HEK293 (cell line): Measurements from ENCODE around the gene HOXB7.
A peak's percentile ranks its signal among the peaks of the same experiment; 100 is the strongest.

Experiments
- GFI1B ChIP-seq: fragments of 450-650 bp; formaldehyde crosslinking; IDR thresholded peaks from 2 replicates; pipeline ENCODE4 v1.5.1; 2016; ENCODE audit warnings: missing biosample characterization, missing genetic modification characterization
- GLIS1 ChIP-seq: fragments of 450-650 bp; formaldehyde crosslinking; IDR thresholded peaks from 2 replicates; pipeline ENCODE4 v1.5.1; 2016; ENCODE audit warnings: missing biosample characterization, missing genetic modification characterization
- HIC1 ChIP-seq: fragments of 450-650 bp; formaldehyde crosslinking; IDR thresholded peaks from 2 replicates; pipeline ENCODE4 v1.5.1; 2016; ENCODE audit warnings: missing biosample characterization, missing genetic modification characterization
- KLF7 ChIP-seq: fragments of 450-650 bp; formaldehyde crosslinking; IDR thresholded peaks from 2 replicates; pipeline ENCODE4 v1.5.1; 2016; ENCODE audit warnings: missing biosample characterization, missing genetic modification characterization, borderline replicate concordance
- KLF9 ChIP-seq: fragments of 450-650 bp; formaldehyde crosslinking; IDR thresholded peaks from 2 replicates; pipeline ENCODE4 v1.5.1; 2016; ENCODE audit warnings: missing biosample characterization, missing genetic modification characterization, low read depth
- MZF1 ChIP-seq: fragments of 450-650 bp; formaldehyde crosslinking; IDR thresholded peaks from 2 replicates; pipeline ENCODE4 v1.5.1; 2017; ENCODE audit warnings: missing biosample characterization, missing genetic modification characterization, borderline replicate concordance
- PRDM1 ChIP-seq: fragments of 450-650 bp; formaldehyde crosslinking; IDR thresholded peaks from 2 replicates; pipeline ENCODE4; 2016; ENCODE audit warnings: missing biosample characterization, missing genetic modification characterization
- RBAK ChIP-seq: fragments of 450-650 bp; formaldehyde crosslinking; IDR thresholded peaks from 2 replicates; pipeline ENCODE4 v1.5.1; 2016; ENCODE audit warnings: missing biosample characterization, missing genetic modification characterization
- SCRT1 ChIP-seq: fragments of 450-650 bp; formaldehyde crosslinking; IDR thresholded peaks from 2 replicates; pipeline ENCODE4 v1.5.1; 2016; ENCODE audit warnings: missing biosample characterization, missing genetic modification characterization, borderline replicate concordance
- ZBTB20 ChIP-seq: fragments of 450-650 bp; formaldehyde crosslinking; IDR thresholded peaks from 2 replicates; pipeline ENCODE4 v1.5.1; 2016; ENCODE audit warnings: missing biosample characterization, missing genetic modification characterization
- ZBTB7A ChIP-seq: fragments of 450-650 bp; formaldehyde crosslinking; IDR thresholded peaks from 2 replicates; pipeline ENCODE4 v1.5.1; 2016; ENCODE audit warnings: low read depth, missing biosample characterization, missing genetic modification characterization
- ZFP37 ChIP-seq: fragments of 450-650 bp; formaldehyde crosslinking; IDR thresholded peaks from 2 replicates; pipeline ENCODE4 v1.5.1; 2016; ENCODE audit warnings: missing biosample characterization, missing genetic modification characterization
- ZIC2 ChIP-seq: fragments of 450-650 bp; formaldehyde crosslinking; IDR thresholded peaks from 2 replicates; pipeline ENCODE4 v1.5.1; 2016; ENCODE audit warnings: missing biosample characterization, missing genetic modification characterization
- ZNF132 ChIP-seq: fragments of 450-650 bp; formaldehyde crosslinking; IDR thresholded peaks from 2 replicates; pipeline ENCODE4 v1.5.1; 2017; ENCODE audit warnings: missing biosample characterization, missing genetic modification characterization, borderline replicate concordance
- ZNF169 ChIP-seq: fragments of 450-650 bp; formaldehyde crosslinking; IDR thresholded peaks from 2 replicates; pipeline ENCODE4 v1.5.1; 2016; ENCODE audit warnings: missing biosample characterization, missing genetic modification characterization
- ZNF175 ChIP-seq: fragments of 450-650 bp; formaldehyde crosslinking; IDR thresholded peaks from 2 replicates; pipeline ENCODE4 v1.5.1; 2016; ENCODE audit warnings: missing biosample characterization, missing genetic modification characterization
- ZNF211 ChIP-seq: fragments of 450-650 bp; formaldehyde crosslinking; IDR thresholded peaks from 2 replicates; pipeline ENCODE4 v1.5.1; 2016; ENCODE audit warnings: low read depth, missing biosample characterization, missing genetic modification characterization
- ZNF23 ChIP-seq: fragments of 450-650 bp; formaldehyde crosslinking; IDR thresholded peaks from 2 replicates; pipeline ENCODE4 v1.5.1; 2016; ENCODE audit warnings: missing biosample characterization, missing genetic modification characterization, borderline replicate concordance
- ZNF24 ChIP-seq: fragments of 450-650 bp; formaldehyde crosslinking; IDR thresholded peaks from 2 replicates; pipeline ENCODE4 v1.5.1; 2016; ENCODE audit warnings: missing biosample characterization, missing genetic modification characterization
- ZNF248 ChIP-seq: fragments of 450-650 bp; formaldehyde crosslinking; IDR thresholded peaks from 2 replicates; pipeline ENCODE4 v1.5.1; 2017; ENCODE audit warnings: missing biosample characterization, missing genetic modification characterization
- ZNF311 ChIP-seq: fragments of 450-650 bp; formaldehyde crosslinking; IDR thresholded peaks from 2 replicates; pipeline ENCODE4 v1.5.1; 2017; ENCODE audit warnings: missing biosample characterization, missing genetic modification characterization, borderline replicate concordance
- ZNF335 ChIP-seq: fragments of 450-650 bp; formaldehyde crosslinking; conservative IDR thresholded peaks from 2 replicates; pipeline ENCODE4 v1.5.1; 2016; ENCODE audit warnings: missing biosample characterization, missing genetic modification characterization
- ZNF341 ChIP-seq: fragments of 450-650 bp; formaldehyde crosslinking; IDR thresholded peaks from 2 replicates; pipeline ENCODE4; 2016; ENCODE audit warnings: low read depth, missing biosample characterization, missing genetic modification characterization
- ZNF404 ChIP-seq: fragments of 450-650 bp; formaldehyde crosslinking; IDR thresholded peaks from 2 replicates; pipeline ENCODE4 v1.5.1; 2017; ENCODE audit warnings: missing biosample characterization, missing genetic modification characterization
- ZNF416 ChIP-seq: fragments of 450-650 bp; formaldehyde crosslinking; IDR thresholded peaks from 2 replicates; pipeline ENCODE4 v1.5.1; 2016; ENCODE audit warnings: missing biosample characterization, missing genetic modification characterization
- ZNF433 ChIP-seq: fragments of 450-650 bp; formaldehyde crosslinking; IDR thresholded peaks from 2 replicates; pipeline ENCODE4 v1.5.1; 2016; ENCODE audit warnings: missing biosample characterization, missing genetic modification characterization, low read depth
- ZNF473 ChIP-seq: fragments of 450-650 bp; formaldehyde crosslinking; IDR thresholded peaks from 2 replicates; pipeline ENCODE4 v1.5.1; 2017; ENCODE audit warnings: missing biosample characterization, missing genetic modification characterization
- ZNF488 ChIP-seq: fragments of 450-650 bp; formaldehyde crosslinking; IDR thresholded peaks from 2 replicates; pipeline ENCODE4 v1.5.1; 2016; ENCODE audit warnings: missing biosample characterization, missing genetic modification characterization
- ZNF513 ChIP-seq: fragments of 450-650 bp; IDR thresholded peaks from 2 replicates; pipeline ENCODE4 v1.5.1; 2018; ENCODE audit warnings: missing biosample characterization, missing genetic modification characterization
- ZNF549 ChIP-seq: fragments of 450-650 bp; IDR thresholded peaks from 2 replicates; pipeline ENCODE4 v1.5.1; 2018; ENCODE audit warnings: missing biosample characterization, missing genetic modification characterization, mild to moderate bottlenecking, inconsistent platforms, moderate library complexity
- ZNF571 ChIP-seq: fragments of 450-650 bp; formaldehyde crosslinking; IDR thresholded peaks from 2 replicates; pipeline ENCODE4 v1.5.0; 2017; ENCODE audit warnings: missing biosample characterization, missing genetic modification characterization
- ZNF623 ChIP-seq: fragments of 450-650 bp; formaldehyde crosslinking; IDR thresholded peaks from 2 replicates; pipeline ENCODE4 v1.5.1; 2016; ENCODE audit warnings: missing biosample characterization, missing genetic modification characterization
- ZNF624 ChIP-seq: fragments of 450-650 bp; formaldehyde crosslinking; IDR thresholded peaks from 2 replicates; pipeline ENCODE4 v1.5.1; 2017; ENCODE audit warnings: missing biosample characterization, missing genetic modification characterization
- ZNF707 ChIP-seq: fragments of 450-650 bp; formaldehyde crosslinking; IDR thresholded peaks from 2 replicates; pipeline ENCODE4 v1.5.1; 2016; ENCODE audit warnings: missing biosample characterization, missing genetic modification characterization
- ZNF747 ChIP-seq: fragments of 450-650 bp; formaldehyde crosslinking; IDR thresholded peaks from 2 replicates; pipeline ENCODE4 v1.5.1; 2016; ENCODE audit warnings: missing biosample characterization, missing genetic modification characterization
- ZNF768 ChIP-seq: fragments of 450-650 bp; formaldehyde crosslinking; IDR thresholded peaks from 2 replicates; pipeline ENCODE4 v1.5.1; 2018; ENCODE audit warnings: missing biosample characterization, mild to moderate bottlenecking, missing genetic modification characterization
- ZNF776 ChIP-seq: fragments of 450-650 bp; formaldehyde crosslinking; IDR thresholded peaks from 2 replicates; pipeline ENCODE4 v1.5.0; 2017; ENCODE audit warnings: missing biosample characterization, missing genetic modification characterization, borderline replicate concordance

The HOXB7 gene

GRCh38 chr17:48575066-48575582, 35.7 kb downstream of the HOXB7 start (continued):
- TF ChIP-seq ZNF768 (tag by site-specific recombination) (no peak), ZNF169 (tag by site-specific recombination) (no peak), ZNF571 (tag by site-specific recombination) (no peak), ZNF776 (no peak), ZNF624 (no peak), HIC1 (peak; percentile 59; the same call in 1 of the 2 replicates), RBAK (tag by site-specific recombination) (no peak), ZNF404 (tag by site-specific recombination) (no peak), ZNF311 (tag by site-specific recombination) (no peak), ZNF433 (tag by site-specific recombination) (no peak), ZNF623 (no peak), ZFP37 (tag by site-specific recombination) (no peak), ZNF416 (tag by site-specific recombination) (no peak), ZNF707 (tag by site-specific recombination) (no peak), ZNF23 (tag by site-specific recombination) (no peak), ZNF24 (tag by site-specific recombination) (peak; percentile 80), ZNF132 (tag by site-specific recombination) (no peak), ZIC2 (peak; percentile 68), GFI1B (tag by site-specific recombination) (peak; percentile 88), ZNF747 (tag by site-specific recombination) (no peak), ZBTB7A (no peak), ZNF488 (0 out of 2 replicates have a peak, but pooled peaks have one; percentile 78), ZNF473 (tag by site-specific recombination) (no peak), ZBTB20 (tag by site-specific recombination) (peak; percentile 82), ZNF211 (tag by site-specific recombination) (no peak), PRDM1 (tag by site-specific recombination) (no peak), KLF7 (tag by site-specific recombination) (peak; percentile 85; the same call in 1 of the 2 replicates), SCRT1 (tag by site-specific recombination) (no peak), MZF1 (tag by site-specific recombination) (no peak; the same call in 1 of the 2 replicates), GLIS1 (peak; percentile 47; the same call in 1 of the 2 replicates), ZNF549 (tag by site-specific recombination) (no peak), ZNF248 (tag by site-specific recombination) (no peak), ZNF175 (tag by site-specific recombination) (no peak), ZNF513 (tag by site-specific recombination) (no peak), KLF9 (tag by site-specific recombination) (peak; percentile 47; the same call in 1 of the 2 replicates), ZNF335 (peak; percentile 30), ZNF341 (tag by site-specific recombination) (peak; percentile 50; the same call in 1 of the 2 replicates)
